ENCODE measurements around the gene MTCL1. TPM values are rescaled to one million over a fixed set of nuclear protein-coding genes. Genes with fewer than 3 reads are reported as not detected.

Gene MTCL1
- total RNA-seq, 1 donor from 2014 or later = 10.0 TPM

DNA sequence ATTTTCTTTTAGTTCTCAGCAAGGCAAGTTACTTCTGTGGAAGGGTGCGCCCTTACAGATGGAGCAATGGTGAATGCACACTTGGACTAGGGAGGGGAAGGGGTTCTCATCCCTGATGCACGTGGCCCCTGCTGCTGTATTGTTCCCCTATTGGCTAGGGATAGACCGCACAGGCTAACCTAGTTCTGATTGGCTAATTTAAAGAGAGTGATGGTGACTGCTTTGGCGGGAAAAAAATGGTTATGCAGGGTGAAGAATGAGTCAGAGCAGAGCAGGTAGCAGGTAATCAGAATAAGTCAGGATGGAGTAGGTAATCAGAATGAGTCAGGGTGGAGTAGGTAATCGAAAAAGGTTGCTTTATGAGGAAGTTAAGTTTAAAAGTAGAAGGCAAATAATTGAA is 171.5 kb downstream of the MTCL1 start:
- peak; percentile 72 for DNase-seq (ENCODE audit: low read depth)
- Histone ChIP-seq H3K4me3 (ENCODE audit: low read depth, low read length) (no peak overlapping the region), H3K36me3 (ENCODE audit: control insufficient read depth, insufficient read depth, low read length) (no peaks in the 10 kb centered on the region), H3K27me3 (ENCODE audit: control insufficient read depth, insufficient read depth, low read length) (no peaks in the 10 kb centered on the region)
- TF ChIP-seq, protein P1, sequence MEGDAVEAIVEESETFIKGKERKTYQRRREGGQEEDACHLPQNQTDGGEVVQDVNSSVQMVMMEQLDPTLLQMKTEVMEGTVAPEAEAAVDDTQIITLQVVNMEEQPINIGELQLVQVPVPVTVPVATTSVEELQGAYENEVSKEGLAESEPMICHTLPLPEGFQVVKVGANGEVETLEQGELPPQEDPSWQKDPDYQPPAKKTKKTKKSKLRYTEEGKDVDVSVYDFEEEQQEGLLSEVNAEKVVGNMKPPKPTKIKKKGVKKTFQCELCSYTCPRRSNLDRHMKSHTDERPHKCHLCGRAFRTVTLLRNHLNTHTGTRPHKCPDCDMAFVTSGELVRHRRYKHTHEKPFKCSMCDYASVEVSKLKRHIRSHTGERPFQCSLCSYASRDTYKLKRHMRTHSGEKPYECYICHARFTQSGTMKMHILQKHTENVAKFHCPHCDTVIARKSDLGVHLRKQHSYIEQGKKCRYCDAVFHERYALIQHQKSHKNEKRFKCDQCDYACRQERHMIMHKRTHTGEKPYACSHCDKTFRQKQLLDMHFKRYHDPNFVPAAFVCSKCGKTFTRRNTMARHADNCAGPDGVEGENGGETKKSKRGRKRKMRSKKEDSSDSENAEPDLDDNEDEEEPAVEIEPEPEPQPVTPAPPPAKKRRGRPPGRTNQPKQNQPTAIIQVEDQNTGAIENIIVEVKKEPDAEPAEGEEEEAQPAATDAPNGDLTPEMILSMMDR (IDR thresholded peaks at IDR 0.05; ENCODE audit: insufficient read depth, low read length, severe bottlenecking) = no peak
- no peak for FAIRE-seq

GRCh38 chr18:8881103-8881502 is 175.7 kb downstream of the MTCL1 start:
- no peak for DNase-seq (ENCODE audit: low read depth)
- no peak overlapping the region for H3K4me3 ChIP-seq (ENCODE audit: low read depth, low read length)
- no peak for FAIRE-seq
- TF ChIP-seq, protein P1 (IDR thresholded peaks at IDR 0.05; ENCODE audit: insufficient read depth, low read length, severe bottlenecking) = no peak
- no peaks in the 10 kb centered on the region for H3K36me3 ChIP-seq (ENCODE audit: control insufficient read depth, insufficient read depth, low read length)
- no peaks in the 10 kb centered on the region for H3K27me3 ChIP-seq (ENCODE audit: control insufficient read depth, insufficient read depth, low read length)

Other genes with a start within 250 kb of the MTCL1 start
- gene RAB12, start 96.1 kb upstream of the MTCL1 start, total RNA-seq = 61.3 and 62.1 TPM in 2 replicates

Measured in bronchial epithelial cell (primary cell).